Measurements from ENCODE around the gene ANTXR2.

DNA sequence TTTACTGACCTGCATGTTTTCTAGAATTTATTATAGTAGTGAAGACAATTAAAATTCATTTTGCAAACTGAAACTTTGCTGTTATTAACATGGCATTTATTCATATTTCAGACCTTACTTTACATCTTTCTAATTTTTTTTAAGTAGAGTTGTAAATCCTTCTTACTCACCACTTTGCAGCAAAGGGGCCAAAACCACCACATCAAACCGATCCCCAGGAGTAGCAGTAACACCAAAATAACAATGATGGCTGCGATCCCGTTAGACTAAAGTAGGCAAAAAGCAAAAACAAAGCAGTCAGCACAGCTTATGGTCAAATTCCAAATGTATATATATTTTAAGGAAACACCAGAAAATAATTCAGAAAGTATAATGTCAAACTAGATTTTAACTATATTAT is 64.7 kb downstream of the ANTXR2 start:
- TF ChIP-seq ARHGAP35 (IDR thresholded peaks at IDR 0.05; ENCODE audit: partially characterized antibody) (no peak), DNMT1 (IDR thresholded peaks at IDR 0.05) (no peak), EZH2 (IDR thresholded peaks at IDR 0.05; ENCODE audit: borderline replicate concordance, low read depth, low read length) (no peak), FOXJ3 (CRISPR knock-in tag; IDR thresholded peaks at IDR 0.05) (no peak)
- TF ChIP-seq, protein P1, sequence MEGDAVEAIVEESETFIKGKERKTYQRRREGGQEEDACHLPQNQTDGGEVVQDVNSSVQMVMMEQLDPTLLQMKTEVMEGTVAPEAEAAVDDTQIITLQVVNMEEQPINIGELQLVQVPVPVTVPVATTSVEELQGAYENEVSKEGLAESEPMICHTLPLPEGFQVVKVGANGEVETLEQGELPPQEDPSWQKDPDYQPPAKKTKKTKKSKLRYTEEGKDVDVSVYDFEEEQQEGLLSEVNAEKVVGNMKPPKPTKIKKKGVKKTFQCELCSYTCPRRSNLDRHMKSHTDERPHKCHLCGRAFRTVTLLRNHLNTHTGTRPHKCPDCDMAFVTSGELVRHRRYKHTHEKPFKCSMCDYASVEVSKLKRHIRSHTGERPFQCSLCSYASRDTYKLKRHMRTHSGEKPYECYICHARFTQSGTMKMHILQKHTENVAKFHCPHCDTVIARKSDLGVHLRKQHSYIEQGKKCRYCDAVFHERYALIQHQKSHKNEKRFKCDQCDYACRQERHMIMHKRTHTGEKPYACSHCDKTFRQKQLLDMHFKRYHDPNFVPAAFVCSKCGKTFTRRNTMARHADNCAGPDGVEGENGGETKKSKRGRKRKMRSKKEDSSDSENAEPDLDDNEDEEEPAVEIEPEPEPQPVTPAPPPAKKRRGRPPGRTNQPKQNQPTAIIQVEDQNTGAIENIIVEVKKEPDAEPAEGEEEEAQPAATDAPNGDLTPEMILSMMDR (IDR thresholded peaks at IDR 0.05 in 2 of 3, conservative IDR thresholded peaks at IDR 0.05 in 1 of 3; ENCODE audit: insufficient read depth in 2 of 3, low read depth in 1 of 3, low read length in 3 of 3): no peak
- TF ChIP-seq, protein P2, sequence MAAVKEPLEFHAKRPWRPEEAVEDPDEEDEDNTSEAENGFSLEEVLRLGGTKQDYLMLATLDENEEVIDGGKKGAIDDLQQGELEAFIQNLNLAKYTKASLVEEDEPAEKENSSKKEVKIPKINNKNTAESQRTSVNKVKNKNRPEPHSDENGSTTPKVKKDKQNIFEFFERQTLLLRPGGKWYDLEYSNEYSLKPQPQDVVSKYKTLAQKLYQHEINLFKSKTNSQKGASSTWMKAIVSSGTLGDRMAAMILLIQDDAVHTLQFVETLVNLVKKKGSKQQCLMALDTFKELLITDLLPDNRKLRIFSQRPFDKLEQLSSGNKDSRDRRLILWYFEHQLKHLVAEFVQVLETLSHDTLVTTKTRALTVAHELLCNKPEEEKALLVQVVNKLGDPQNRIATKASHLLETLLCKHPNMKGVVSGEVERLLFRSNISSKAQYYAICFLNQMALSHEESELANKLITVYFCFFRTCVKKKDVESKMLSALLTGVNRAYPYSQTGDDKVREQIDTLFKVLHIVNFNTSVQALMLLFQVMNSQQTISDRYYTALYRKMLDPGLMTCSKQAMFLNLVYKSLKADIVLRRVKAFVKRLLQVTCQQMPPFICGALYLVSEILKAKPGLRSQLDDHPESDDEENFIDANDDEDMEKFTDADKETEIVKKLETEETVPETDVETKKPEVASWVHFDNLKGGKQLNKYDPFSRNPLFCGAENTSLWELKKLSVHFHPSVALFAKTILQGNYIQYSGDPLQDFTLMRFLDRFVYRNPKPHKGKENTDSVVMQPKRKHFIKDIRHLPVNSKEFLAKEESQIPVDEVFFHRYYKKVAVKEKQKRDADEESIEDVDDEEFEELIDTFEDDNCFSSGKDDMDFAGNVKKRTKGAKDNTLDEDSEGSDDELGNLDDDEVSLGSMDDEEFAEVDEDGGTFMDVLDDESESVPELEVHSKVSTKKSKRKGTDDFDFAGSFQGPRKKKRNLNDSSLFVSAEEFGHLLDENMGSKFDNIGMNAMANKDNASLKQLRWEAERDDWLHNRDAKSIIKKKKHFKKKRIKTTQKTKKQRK (IDR thresholded peaks at IDR 0.05; ENCODE audit: borderline replicate concordance, low read depth, low read length): no peak

All from K562 (cell line).